Muscle of leg (tissue), 11 donors: ENCODE results near the gene PHACTR1. TPM values are rescaled to one million over a fixed set of nuclear protein-coding genes. Genes with fewer than 3 reads are reported as not detected.

Experiments
- DNase-seq: peaks from one replicate; pipeline ENCODE4 v3.0.0; 2013
- H3K27ac ChIP-seq: one replicate; pipeline ENCODE4 v1.5.1; 2013; ENCODE audit warnings: mild to moderate bottlenecking, low read length, control low read depth
- H3K27me3 ChIP-seq: one replicate; pipeline ENCODE4 v1.6.1; 2013; ENCODE audit warnings: low read length; ENCODE audit not compliant: control insufficient read depth, insufficient read depth
- H3K36me3 ChIP-seq: one replicate; pipeline ENCODE4 v1.6.1; 2013; ENCODE audit warnings: low read length; ENCODE audit not compliant: control insufficient read depth, insufficient read depth
- H3K4me1 ChIP-seq: one replicate; pipeline ENCODE4 v1.6.1; 2013; ENCODE audit warnings: low read length; ENCODE audit not compliant: control insufficient read depth, insufficient read depth
- H3K4me3 ChIP-seq: one replicate; pipeline ENCODE4 v1.5.1; 2013; ENCODE audit warnings: low read length, control low read depth
- H3K9me3 ChIP-seq: replicated peaks from 2 replicates; pipeline ENCODE4 v1.6.1; 2013; ENCODE audit warnings: low read depth, low read length; ENCODE audit not compliant: control insufficient read depth
- WGBS: methylation state at CpG from one replicate; pipeline ENCODE4 v1.1.5; 2013; ENCODE audit warnings: missing lambda C conversion rate; ENCODE audit not compliant: insufficient coverage; 5-methylcytosine and 5-hydroxymethylcytosine counted together
- polyA plus RNA-seq, 8 donors: library from polyadenylated mRNA; unstranded; fragments of 120-200 nt; gene quantifications; one replicate each; pipeline versions ENCODE4 v1.2.1 to v1.2.3, GENCODE V29; 2013; ENCODE audit warnings: inconsistent platforms in 1 of 8, low replicate concordance in 1 of 8; ENCODE audit not compliant: insufficient read length in 8 of 8, insufficient read depth in 1 of 8
- total RNA-seq: library from RNA; stranded (reverse); fragments of 120-200 nt; gene quantifications from one replicate; pipeline ENCODE4 v1.2.4, GENCODE V29; 2013

The PHACTR1 gene
- total and polyA plus RNA-seq, 9 donors: 3.8 to 9.4 (median 4.6) TPM

GRCh38 chr6:13186861-13187260 is 470.3 kb downstream of the PHACTR1 start:
- Histone ChIP-seq H3K36me3 (no peaks in the 10 kb centered on the region), H3K4me1 (no peaks in the 10 kb centered on the region)

DNA sequence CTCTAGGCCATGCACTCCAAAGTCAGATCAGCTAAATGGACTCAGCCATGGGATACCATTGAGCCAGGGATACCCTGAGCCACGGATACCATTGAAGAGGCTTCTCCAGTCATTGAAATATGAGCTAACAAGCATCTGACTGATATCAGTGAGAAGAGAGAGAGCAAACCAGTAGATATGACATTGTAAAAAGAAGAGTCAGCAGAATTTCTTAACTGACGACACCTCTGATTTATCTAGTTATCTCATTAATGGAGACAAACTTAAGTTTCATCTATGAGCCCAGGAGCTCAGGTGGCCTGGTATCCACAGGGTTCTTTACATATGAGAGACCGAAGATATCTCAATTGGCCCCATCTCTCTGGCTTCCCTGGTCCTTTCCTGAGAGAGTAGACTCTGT is 471.1 kb downstream of the PHACTR1 start:
- 100% methylated on average over 2 of the region's 3 CpGs for WGBS
- no peak for DNase-seq
- H3K36me3 ChIP-seq: no peaks in the 10 kb centered on the region
- H3K27ac ChIP-seq: no peak overlapping the region
- H3K4me1 ChIP-seq: no peaks in the 10 kb centered on the region
- no peak overlapping the region for H3K4me3 ChIP-seq
- H3K9me3 ChIP-seq: no peaks in the 10 kb centered on the region
- H3K27me3 ChIP-seq: no peaks in the 10 kb centered on the region

More at GRCh38 chr6:13186861-13187260, 470.3 kb downstream of the PHACTR1 start:
- DNase-seq: no peak
- Histone ChIP-seq H3K9me3 (no peaks in the 10 kb centered on the region), H3K27ac (no peak overlapping the region), H3K27me3 (no peaks in the 10 kb centered on the region), H3K4me3 (no peak overlapping the region)
- 100% methylated on average over 3 of the region's 10 CpGs for WGBS

DNA sequence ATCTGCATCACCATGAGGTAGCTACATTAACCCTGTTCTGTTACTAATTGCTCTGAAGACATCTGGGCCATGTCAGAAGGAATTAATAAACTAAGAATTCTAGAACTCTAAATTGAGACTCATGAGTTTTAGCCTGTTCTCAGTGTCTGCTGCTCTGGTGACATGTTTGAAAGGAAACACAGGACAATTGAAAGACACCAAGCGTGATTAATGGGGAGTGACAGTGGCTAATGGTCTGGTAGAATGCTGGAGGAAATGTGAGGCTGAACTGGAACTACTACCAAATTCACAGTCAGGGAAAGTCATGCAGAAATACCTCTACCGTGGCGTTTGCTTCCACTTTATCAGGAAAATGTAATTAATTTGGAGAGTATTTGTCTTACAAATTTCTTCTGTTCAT is 471.7 kb downstream of the PHACTR1 start:
- Histone ChIP-seq H3K4me1 (no peaks in the 10 kb centered on the region), H3K27me3 (no peaks in the 10 kb centered on the region), H3K4me3 (no peak overlapping the region), H3K27ac (no peak overlapping the region), H3K36me3 (no peaks in the 10 kb centered on the region), H3K9me3 (no peaks in the 10 kb centered on the region)
- no peak for DNase-seq
- WGBS: no CpG with 5 or more reads among the region's 3 CpGs

GRCh38 chr6:13189710-13190109 is 473.1 kb downstream of the PHACTR1 start:
- DNase-seq: no peak
- WGBS: no CpG with 5 or more reads among the region's 6 CpGs
- H3K27ac ChIP-seq: no peak overlapping the region
- no peaks in the 10 kb centered on the region for H3K27me3 ChIP-seq
- no peaks in the 10 kb centered on the region for H3K36me3 ChIP-seq
- H3K4me1 ChIP-seq: no peaks in the 10 kb centered on the region
- H3K9me3 ChIP-seq: no peaks in the 10 kb centered on the region
- H3K4me3 ChIP-seq: no peak overlapping the region

DNA sequence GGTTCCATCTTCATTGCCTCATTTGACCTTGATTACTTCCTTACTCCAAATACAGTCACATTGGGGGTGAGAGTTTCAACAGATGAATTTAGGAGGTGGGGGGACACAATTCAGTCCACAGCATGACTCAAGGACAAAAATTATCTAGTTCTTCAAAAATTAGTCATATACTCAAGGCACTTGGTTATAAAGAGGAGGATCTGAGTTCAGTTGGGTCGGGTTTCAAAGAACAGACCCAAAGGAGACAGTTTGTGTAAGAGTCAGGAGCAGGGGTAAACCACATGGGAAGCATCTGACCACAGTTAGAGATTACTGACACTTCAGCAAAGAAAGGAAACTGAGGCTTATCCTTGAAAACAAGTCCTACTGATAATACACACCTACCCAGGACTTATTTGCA is 473.8 kb downstream of the PHACTR1 start:
- no CpG with 5 or more reads among the region's 1 CpG for WGBS
- Histone ChIP-seq H3K27me3 (no peaks in the 10 kb centered on the region), H3K36me3 (no peaks in the 10 kb centered on the region), H3K4me1 (no peaks in the 10 kb centered on the region), H3K4me3 (no peak overlapping the region), H3K9me3 (no peaks in the 10 kb centered on the region), H3K27ac (no peak overlapping the region)
- no peak for DNase-seq

DNA sequence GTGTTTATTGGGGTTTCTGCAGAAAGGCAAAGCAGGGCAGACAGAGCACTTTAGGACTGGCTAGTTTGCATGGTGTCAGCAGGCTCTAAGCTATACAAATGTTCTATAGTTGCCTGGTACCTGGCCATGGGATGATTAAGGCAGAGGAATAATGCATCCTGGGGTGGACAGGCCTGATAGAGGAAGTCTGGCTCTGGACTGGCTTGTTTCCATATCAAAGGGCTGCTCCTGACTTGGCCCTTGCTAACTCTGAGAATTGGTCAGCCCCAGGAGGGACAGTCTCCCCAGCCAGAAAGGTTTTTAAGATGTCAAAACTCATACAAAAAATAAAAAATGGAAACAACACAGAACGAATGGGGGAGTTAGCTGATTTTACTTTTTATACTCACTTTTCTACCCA is 474.9 kb downstream of the PHACTR1 start:
- Histone ChIP-seq H3K27me3 (no peaks in the 10 kb centered on the region), H3K4me3 (no peak overlapping the region), H3K27ac (no peak overlapping the region), H3K36me3 (no peaks in the 10 kb centered on the region), H3K4me1 (no peaks in the 10 kb centered on the region), H3K9me3 (no peaks in the 10 kb centered on the region)
- no peak for DNase-seq
- WGBS: no CpG with 5 or more reads among the region's 1 CpG

GRCh38 chr6:13194852-13195251 is 478.3 kb downstream of the PHACTR1 start:
- Histone ChIP-seq H3K27me3 (no peaks in the 10 kb centered on the region), H3K9me3 (no peaks in the 10 kb centered on the region), H3K4me3 (no peak overlapping the region), H3K27ac (no peak overlapping the region), H3K36me3 (no peaks in the 10 kb centered on the region), H3K4me1 (no peaks in the 10 kb centered on the region)
- DNase-seq: peak; percentile 72
- 11% methylated on average over 3 of the region's 6 CpGs for WGBS

- DNase-seq: no peak
- no peak overlapping the region for H3K4me3 ChIP-seq
- H3K27me3 ChIP-seq: no peaks in the 10 kb centered on the region
- H3K4me1 ChIP-seq: no peaks in the 10 kb centered on the region
- H3K9me3 ChIP-seq: no peaks in the 10 kb centered on the region
- no CpG with 5 or more reads among the region's 5 CpGs for WGBS
- no peaks in the 10 kb centered on the region for H3K36me3 ChIP-seq
- no peak overlapping the region for H3K27ac ChIP-seq
Observed at GRCh38 chr6:13195803-13196202, 479.2 kb downstream of the PHACTR1 start.

GRCh38 chr6:13198168-13198567 is 481.6 kb downstream of the PHACTR1 start:
- Histone ChIP-seq H3K4me3 (no peak overlapping the region), H3K4me1 (no peaks in the 10 kb centered on the region), H3K9me3 (no peaks in the 10 kb centered on the region), H3K27ac (no peak overlapping the region), H3K27me3 (no peaks in the 10 kb centered on the region), H3K36me3 (no peaks in the 10 kb centered on the region)
- DNase-seq: no peak
- 36% methylated on average over 2 of the region's 6 CpGs for WGBS

DNA sequence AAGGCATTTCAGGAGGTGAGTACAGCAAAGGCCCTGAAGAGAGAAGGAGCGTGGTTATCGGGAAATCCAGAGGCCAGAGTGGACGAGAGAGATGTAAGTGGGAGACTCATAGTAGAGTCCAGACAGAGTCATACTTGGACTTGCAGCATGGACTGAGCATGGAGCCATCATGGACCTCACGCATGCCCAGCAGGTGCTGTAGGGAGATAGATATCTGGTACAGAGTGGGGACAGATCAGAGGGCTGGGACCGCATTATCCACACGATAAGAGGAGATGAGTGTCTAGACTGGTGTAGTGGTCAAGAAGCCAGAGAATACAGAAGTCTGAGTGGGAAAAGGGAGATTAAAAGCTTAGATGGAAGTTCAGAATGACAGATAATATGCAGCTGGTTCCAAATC is 484.8 kb downstream of the PHACTR1 start:
- H3K27ac ChIP-seq: no peak overlapping the region
- no peaks in the 10 kb centered on the region for H3K4me1 ChIP-seq
- no peak for DNase-seq
- WGBS: 81% methylated on average over 6 of the region's 6 CpGs
- no peaks in the 10 kb centered on the region for H3K27me3 ChIP-seq
- H3K9me3 ChIP-seq: no peaks in the 10 kb centered on the region
- no peaks in the 10 kb centered on the region for H3K36me3 ChIP-seq
- no peak overlapping the region for H3K4me3 ChIP-seq

GRCh38 chr6:13203145-13203544 is 486.6 kb downstream of the PHACTR1 start:
- no CpG with 5 or more reads among the region's 4 CpGs for WGBS
- H3K4me3 ChIP-seq: no peak overlapping the region
- no peaks in the 10 kb centered on the region for H3K9me3 ChIP-seq
- no peaks in the 10 kb centered on the region for H3K27me3 ChIP-seq
- no peak for DNase-seq
- no peak overlapping the region for H3K27ac ChIP-seq
- no peaks in the 10 kb centered on the region for H3K36me3 ChIP-seq
- no peaks in the 10 kb centered on the region for H3K4me1 ChIP-seq
